Osteoblast (primary cell): ENCODE results near the gene OBSCN. TPM values are rescaled to one million over a fixed set of nuclear protein-coding genes. Genes with fewer than 3 reads are reported as not detected.

Experiments
- DNase-seq: peaks from one replicate; pipeline ENCODE4 v3.0.0; 2011; ENCODE audit warnings: low spot score, mixed read lengths; ENCODE audit not compliant: insufficient read length; ENCODE audit errors: missing footprints
- H2AFZ ChIP-seq: 2 replicates; pipeline ENCODE4 v1.6.0; 2011; ENCODE audit warnings: mild to moderate bottlenecking, low read length
- H3K27ac ChIP-seq: 2 replicates; pipeline ENCODE4 v1.5.1; 2011; ENCODE audit warnings: mild to moderate bottlenecking, low read depth, low read length, moderate library complexity
- H3K27me3 ChIP-seq: 2 replicates; pipeline ENCODE4 v1.6.0; 2012; ENCODE audit warnings: mild to moderate bottlenecking, control low read depth, inconsistent platforms, low read length, moderate library complexity; ENCODE audit not compliant: insufficient read depth
- H3K36me3 ChIP-seq: 2 replicates; pipeline ENCODE4 v1.5.1; 2011; ENCODE audit warnings: mild to moderate bottlenecking, low read length, control low read depth, moderate library complexity; ENCODE audit not compliant: insufficient read depth
- H3K4me1 ChIP-seq: 2 replicates; pipeline ENCODE4 v1.5.1; 2011; ENCODE audit warnings: mild to moderate bottlenecking, low read length, control low read depth, moderate library complexity; ENCODE audit not compliant: insufficient read depth
- H3K4me2 ChIP-seq: 2 replicates; pipeline ENCODE4 v1.6.0; 2011; ENCODE audit warnings: mild to moderate bottlenecking, low read length; ENCODE audit not compliant: insufficient read depth
- H3K4me3 ChIP-seq: fragments of 200-600 bp; sonication (generic); 3 replicates; pipeline ENCODE4 v1.5.1; 2012; ENCODE audit warnings: mild to moderate bottlenecking, low read length, inconsistent platforms; ENCODE audit not compliant: insufficient read depth
- H3K79me2 ChIP-seq: 2 replicates; pipeline ENCODE4 v1.6.0; 2012; ENCODE audit warnings: mild to moderate bottlenecking, low read length, control low read depth, inconsistent platforms; ENCODE audit not compliant: insufficient read depth
- H3K9me3 ChIP-seq: 2 replicates; pipeline ENCODE4 v1.5.1; 2011; ENCODE audit warnings: low read depth, low read length, control low read depth
- H4K20me1 ChIP-seq: 2 replicates; pipeline ENCODE4 v1.6.0; 2012; ENCODE audit warnings: mild to moderate bottlenecking, low read length, control low read depth; ENCODE audit not compliant: insufficient read depth
- total RNA-seq: library from RNA; depleted of rRNA; stranded (reverse); fragments of >200 nt; gene quantifications from 2 replicates; pipeline ENCODE4 v1.2.3, GENCODE V29; 2012
- TF ChIP-seq, protein P1 (sequence below): IDR thresholded peaks from 2 replicates; pipeline ENCODE4 v1.5.1; 2011; ENCODE audit warnings: mild to moderate bottlenecking, low read depth, low read length, moderate library complexity; ENCODE audit errors: extremely low read depth

The OBSCN gene
- total RNA-seq, 1 donor, result 2.9 TPM

DNA sequence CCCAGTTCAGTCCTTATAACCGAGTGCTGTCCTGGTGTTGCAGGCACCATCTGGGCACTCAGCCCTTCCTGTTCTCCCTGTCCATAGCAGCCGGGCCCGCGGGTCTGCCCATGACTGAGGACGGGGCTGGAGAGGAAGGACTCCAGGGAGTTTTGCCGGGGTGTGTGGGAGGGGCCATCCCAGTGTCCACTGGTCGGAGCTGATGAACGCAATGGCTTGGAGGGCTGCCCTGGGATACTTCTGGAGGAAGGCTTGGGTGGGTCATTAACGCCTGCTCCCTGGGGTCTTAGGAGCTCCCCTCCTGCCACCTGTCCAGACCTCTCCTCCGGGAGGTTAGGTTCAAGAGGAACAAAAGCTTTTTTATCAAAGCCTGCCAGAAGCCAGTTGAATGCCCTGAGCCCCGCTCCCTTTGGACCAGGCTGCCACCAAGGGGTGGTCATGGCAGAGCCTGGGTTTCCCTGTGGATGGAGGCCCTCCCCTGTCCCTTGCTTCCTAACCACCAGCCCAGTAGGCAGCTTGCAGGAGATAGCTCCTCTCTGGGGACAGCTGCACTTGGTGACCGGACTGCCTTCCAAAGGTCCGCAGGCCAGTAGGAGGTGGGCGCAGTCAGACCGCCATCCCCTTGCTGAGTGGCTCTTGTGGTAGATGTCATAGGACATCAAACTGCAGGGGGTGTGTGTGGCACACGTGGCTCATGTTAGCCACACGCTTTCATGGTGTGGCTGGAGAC, 137.5 kb downstream of the OBSCN start:
- Histone ChIP-seq H3K36me3 (no peaks in the 10 kb centered on the region), H3K79me2 (no peaks in the 10 kb centered on the region), H4K20me1 (no peaks in the 10 kb centered on the region), H3K4me1 (no peaks in the 10 kb centered on the region), H3K4me3 (no peak overlapping the region), H3K4me2 (no peak overlapping the region), H3K27ac (no peak overlapping the region), H2AFZ (no peak overlapping the region), H3K9me3 (peaks cover 4% of the 10 kb centered on the region), H3K27me3 (no peaks in the 10 kb centered on the region)
- DNase-seq, result peak; percentile 79
- TF ChIP-seq, protein P1, sequence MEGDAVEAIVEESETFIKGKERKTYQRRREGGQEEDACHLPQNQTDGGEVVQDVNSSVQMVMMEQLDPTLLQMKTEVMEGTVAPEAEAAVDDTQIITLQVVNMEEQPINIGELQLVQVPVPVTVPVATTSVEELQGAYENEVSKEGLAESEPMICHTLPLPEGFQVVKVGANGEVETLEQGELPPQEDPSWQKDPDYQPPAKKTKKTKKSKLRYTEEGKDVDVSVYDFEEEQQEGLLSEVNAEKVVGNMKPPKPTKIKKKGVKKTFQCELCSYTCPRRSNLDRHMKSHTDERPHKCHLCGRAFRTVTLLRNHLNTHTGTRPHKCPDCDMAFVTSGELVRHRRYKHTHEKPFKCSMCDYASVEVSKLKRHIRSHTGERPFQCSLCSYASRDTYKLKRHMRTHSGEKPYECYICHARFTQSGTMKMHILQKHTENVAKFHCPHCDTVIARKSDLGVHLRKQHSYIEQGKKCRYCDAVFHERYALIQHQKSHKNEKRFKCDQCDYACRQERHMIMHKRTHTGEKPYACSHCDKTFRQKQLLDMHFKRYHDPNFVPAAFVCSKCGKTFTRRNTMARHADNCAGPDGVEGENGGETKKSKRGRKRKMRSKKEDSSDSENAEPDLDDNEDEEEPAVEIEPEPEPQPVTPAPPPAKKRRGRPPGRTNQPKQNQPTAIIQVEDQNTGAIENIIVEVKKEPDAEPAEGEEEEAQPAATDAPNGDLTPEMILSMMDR, result no peak

DNA sequence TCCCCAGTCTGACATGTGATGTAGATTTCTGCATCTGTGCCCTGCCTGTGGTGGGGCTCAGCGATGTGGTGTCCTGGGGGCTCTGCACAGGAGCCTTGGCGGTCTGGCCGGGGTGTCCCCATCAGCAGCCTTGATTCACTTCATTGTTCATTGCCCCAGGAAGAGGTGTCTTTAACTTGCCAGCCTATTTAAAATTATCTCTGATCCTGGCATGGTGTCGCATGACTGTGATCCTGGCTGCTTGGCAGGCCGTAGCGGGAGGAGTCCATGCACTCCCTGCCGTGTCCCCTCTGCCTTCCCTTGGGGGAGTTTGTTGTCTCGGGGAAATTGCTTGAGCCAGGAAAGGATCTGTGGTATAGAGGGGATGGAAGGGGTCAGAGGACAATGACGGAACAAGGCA, 138.9 kb downstream of the OBSCN start:
- Histone ChIP-seq H3K79me2 (no peaks in the 10 kb centered on the region), H4K20me1 (no peaks in the 10 kb centered on the region), H3K27ac (no peak overlapping the region), H3K27me3 (no peaks in the 10 kb centered on the region), H3K9me3 (peaks cover 4% of the 10 kb centered on the region), H3K36me3 (no peaks in the 10 kb centered on the region), H2AFZ (no peak overlapping the region), H3K4me2 (no peak overlapping the region), H3K4me1 (no peaks in the 10 kb centered on the region), H3K4me3 (no peak overlapping the region)
- DNase-seq, result peak; percentile 75
- TF ChIP-seq, protein P1, result no peak

DNA sequence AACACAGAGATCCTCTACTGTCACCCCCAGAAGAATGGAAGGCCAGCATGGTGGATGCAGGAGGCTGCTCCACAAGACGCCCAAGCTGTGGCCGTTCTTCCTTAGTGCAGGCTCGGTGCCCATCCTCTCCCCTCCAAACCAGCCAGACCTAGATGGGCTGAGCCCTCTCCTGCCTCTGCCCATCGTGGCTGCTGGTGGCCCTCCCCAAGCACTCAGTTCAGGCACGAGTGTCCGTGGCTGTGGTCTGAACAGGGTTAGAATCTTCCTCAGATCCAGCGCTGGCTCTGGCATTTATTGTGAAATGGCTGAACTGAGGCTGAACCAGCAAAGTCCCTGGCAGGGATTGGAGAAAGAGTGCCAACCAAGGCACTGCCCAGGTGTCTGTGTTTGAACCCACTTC, 139.3 kb downstream of the OBSCN start:
- H3K4me3 ChIP-seq, result no peak overlapping the region
- H3K36me3 ChIP-seq, result no peaks in the 10 kb centered on the region
- H3K27ac ChIP-seq, result no peak overlapping the region
- no peaks in the 10 kb centered on the region for H4K20me1 ChIP-seq
- H3K79me2 ChIP-seq, result no peaks in the 10 kb centered on the region
- H3K4me1 ChIP-seq, result no peaks in the 10 kb centered on the region
- DNase-seq, result peak; percentile 37
- no peak overlapping the region for H2AFZ ChIP-seq
- H3K27me3 ChIP-seq, result no peaks in the 10 kb centered on the region
- peaks cover 4% of the 10 kb centered on the region for H3K9me3 ChIP-seq
- TF ChIP-seq, protein P1, result no peak
- no peak overlapping the region for H3K4me2 ChIP-seq

DNA sequence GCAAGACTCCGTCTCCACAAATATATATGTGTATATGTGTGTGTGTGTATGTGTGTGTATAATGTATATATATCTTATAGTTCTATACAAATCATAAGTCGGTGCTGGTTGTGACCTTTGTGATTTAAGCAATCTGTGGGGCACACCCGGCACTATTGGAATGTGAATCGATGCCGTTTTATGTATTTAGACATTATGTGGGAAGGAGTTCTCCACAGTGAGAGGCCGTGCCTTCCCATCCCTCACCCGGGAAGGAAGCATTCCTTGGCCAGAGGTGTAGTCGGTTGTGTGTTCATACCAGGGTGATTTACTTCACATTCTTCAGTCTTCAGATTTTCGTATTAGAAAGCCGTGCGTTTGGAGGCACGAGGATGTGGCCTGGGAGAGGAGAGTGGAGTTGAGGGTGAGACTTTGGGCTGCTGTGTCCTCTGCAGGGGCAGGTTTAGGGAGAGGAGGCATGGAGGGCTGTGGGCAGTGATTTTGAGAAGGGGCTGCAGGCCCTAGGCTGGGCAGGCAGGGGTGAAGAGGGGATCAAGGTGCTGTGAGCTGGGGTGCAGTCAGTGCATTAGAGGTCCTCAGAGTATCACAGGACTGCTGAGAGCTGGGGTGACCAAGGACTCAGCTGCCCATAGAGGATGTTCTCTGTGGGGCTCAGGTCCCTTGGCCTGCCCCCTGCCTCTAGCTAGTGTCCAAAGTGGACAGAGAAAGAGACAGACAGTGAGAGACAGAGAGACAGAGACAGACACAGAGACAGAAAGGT, 141.0 kb downstream of the OBSCN start:
- no peaks in the 10 kb centered on the region for H3K27me3 ChIP-seq
- no peaks in the 10 kb centered on the region for H3K79me2 ChIP-seq
- H3K4me2 ChIP-seq, result no peak overlapping the region
- no peak overlapping the region for H2AFZ ChIP-seq
- H3K4me3 ChIP-seq, result no peak overlapping the region
- no peaks in the 10 kb centered on the region for H3K36me3 ChIP-seq
- TF ChIP-seq, protein P1, result no peak
- DNase-seq, result peak; percentile 41
- H4K20me1 ChIP-seq, result no peaks in the 10 kb centered on the region
- no peaks in the 10 kb centered on the region for H3K4me1 ChIP-seq
- H3K27ac ChIP-seq, result no peak overlapping the region
- peaks cover 4% of the 10 kb centered on the region for H3K9me3 ChIP-seq
